IMR-90 (cell line): ENCODE measurements around the gene ALK. TPM values are rescaled to one million over a fixed set of nuclear protein-coding genes. Genes with fewer than 3 reads are reported as not detected.

ENCODE experiments used
- ATAC-seq: fragments of 200-7000 bp; cut with Tn5 transposase; 2 replicates; pipeline ENCODE4 v1.9.1; 2020; ENCODE audit warnings: low read depth, mild to moderate bottlenecking, moderate library complexity
- BruUV-seq: library from RNA; stranded (reverse); fragments of 400-500 nt; replicated peaks from 2 replicates; lab custom pipeline; 2021; lab: Mats Ljungman, UMichigan
- CTCF ChIA-PET: fragments of 300-600 bp; formaldehyde crosslinking; extraction: SDS; loops from one replicate; lab custom pipeline; 2021; ENCODE audit warnings: antibody characterized with exemption; lab: Yijun Ruan, JAX
- POLR2A ChIA-PET: fragments of 300-600 bp; sonication (Branson Sonifier 250); formaldehyde crosslinking; loops from one replicate; lab custom pipeline; 2022; ENCODE audit warnings: antibody characterized with exemption; ENCODE audit not compliant: unreplicated experiment; lab: Charles Lee
- DNase-seq: peaks from one replicate; pipeline ENCODE4 v3.0.0; 2013
- H2AFZ ChIP-seq: replicated peaks from 2 replicates; pipeline ENCODE3; 2013; ENCODE audit warnings: low read length, mild to moderate bottlenecking; ENCODE audit not compliant: poor library complexity
- H2AK5ac ChIP-seq: 2 replicates; pipeline ENCODE4 v1.6.1; 2013; ENCODE audit warnings: low read depth, low read length, inconsistent platforms
- H2AK9ac ChIP-seq: replicated peaks from 2 replicates; pipeline ENCODE3; 2013; ENCODE audit warnings: mild to moderate bottlenecking, low read depth, low read length, moderate library complexity; ENCODE audit not compliant: poor library complexity
- H2BK120ac ChIP-seq: 2 replicates; pipeline ENCODE4 v1.6.1; 2013; ENCODE audit warnings: low read depth, low read length, inconsistent platforms
- H2BK15ac ChIP-seq: 3 replicates; pipeline ENCODE4 v1.6.1; 2013; ENCODE audit warnings: low read depth, low read length, inconsistent platforms
- H2BK20ac ChIP-seq: 2 replicates; pipeline ENCODE4 v1.6.1; 2013; ENCODE audit warnings: low read depth, mild to moderate bottlenecking, inconsistent platforms, low read length, moderate library complexity
- H2BK5ac ChIP-seq: 2 replicates; pipeline ENCODE4 v1.6.1; 2013; ENCODE audit warnings: mild to moderate bottlenecking, low read depth, low read length, inconsistent platforms; ENCODE audit not compliant: poor library complexity, severe bottlenecking
- H3K14ac ChIP-seq: replicated peaks from 2 replicates; pipeline ENCODE4 v1.6.1; 2013; ENCODE audit warnings: low read depth, low read length, inconsistent platforms
- H3K18ac ChIP-seq: 2 replicates; pipeline ENCODE4 v1.6.1; 2013; ENCODE audit warnings: low read depth, low read length, control low read depth
- H3K23ac ChIP-seq: 2 replicates; pipeline ENCODE4 v1.6.1; 2013; ENCODE audit warnings: low read depth, low read length, inconsistent platforms
- H3K27ac ChIP-seq: 2 replicates; pipeline ENCODE4 v1.5.1; 2013; ENCODE audit warnings: mild to moderate bottlenecking, control low read depth, low read length; ENCODE audit not compliant: insufficient read depth
- H3K27me3 ChIP-seq: 2 replicates; pipeline ENCODE4 v1.6.1; 2013; ENCODE audit warnings: low read length; ENCODE audit not compliant: control insufficient read depth, insufficient read depth
- H3K36me3 ChIP-seq: 2 replicates; pipeline ENCODE4 v1.6.1; 2013; ENCODE audit warnings: low read length, mixed read lengths; ENCODE audit not compliant: control insufficient read depth, insufficient read depth
- H3K4ac ChIP-seq: 2 replicates; pipeline ENCODE4 v1.6.1; 2013; ENCODE audit warnings: low read depth, low read length, inconsistent platforms
- H3K4me1 ChIP-seq: 2 replicates; pipeline ENCODE4 v1.6.1; 2013; ENCODE audit warnings: low read length, mixed read lengths; ENCODE audit not compliant: control insufficient read depth, insufficient read depth
- H3K4me2 ChIP-seq: 2 replicates; pipeline ENCODE4 v1.6.1; 2013; ENCODE audit warnings: low read depth, mild to moderate bottlenecking, control low read depth, low read length, moderate library complexity
- H3K4me3 ChIP-seq: 2 replicates; pipeline ENCODE4 v1.5.1; 2013; ENCODE audit warnings: low read depth, mild to moderate bottlenecking, control low read depth, low read length, moderate library complexity; ENCODE audit not compliant: insufficient read depth
- H3K56ac ChIP-seq: 2 replicates; pipeline ENCODE4 v1.6.1; 2013; ENCODE audit warnings: low read length, inconsistent platforms; ENCODE audit not compliant: insufficient read depth; ENCODE audit errors: extremely low read depth
- H3K79me1 ChIP-seq, 2 experiments: 2 replicates each; pipeline ENCODE4 v1.6.1; 2013; ENCODE audit warnings: low read length in 2 of 2, inconsistent platforms in 1 of 2, low read depth in 1 of 2
- H3K9ac ChIP-seq: 2 replicates; pipeline ENCODE4 v1.6.1; 2013; ENCODE audit warnings: low read depth, low read length, control low read depth
- H3K9me1 ChIP-seq: 2 replicates; pipeline ENCODE4 v1.6.1; 2013; ENCODE audit warnings: low read length, inconsistent platforms; ENCODE audit not compliant: insufficient read depth
- H3K9me3 ChIP-seq: 2 replicates; pipeline ENCODE4 v1.6.1; 2013; ENCODE audit warnings: low read length; ENCODE audit not compliant: control insufficient read depth, insufficient read depth
- H4K20me1 ChIP-seq: 2 replicates; pipeline ENCODE4 v1.6.1; 2013; ENCODE audit warnings: low read length, inconsistent platforms; ENCODE audit not compliant: insufficient read depth
- H4K5ac ChIP-seq: 2 replicates; pipeline ENCODE4 v1.6.1; 2013; ENCODE audit warnings: mild to moderate bottlenecking, low read depth, low read length, control low read depth
- H4K8ac ChIP-seq, 2 experiments: 2 replicates each; pipeline ENCODE4 v1.6.1; 2013; ENCODE audit warnings: low read depth in 2 of 2, low read length in 2 of 2, control low read depth in 1 of 2, inconsistent platforms in 1 of 2
- H4K91ac ChIP-seq: 2 replicates; pipeline ENCODE4 v1.6.1; 2013; ENCODE audit warnings: low read depth, low read length, inconsistent platforms; ENCODE audit not compliant: insufficient read depth
- BHLHE40 ChIP-seq: fragments of 150-350 bp; IDR thresholded peaks from 2 replicates; pipeline ENCODE4 v1.6.1; 2016; ENCODE audit warnings: mild to moderate bottlenecking, low read depth, low read length
- CEBPB ChIP-seq: IDR thresholded peaks from 2 replicates; pipeline ENCODE4 v1.6.1; 2012; ENCODE audit warnings: low read depth, low read length, improper control_type of control experiment
- ELK1 ChIP-seq: fragments of 150-350 bp; IDR thresholded peaks from 2 replicates; pipeline ENCODE4 v1.6.1; 2016; ENCODE audit warnings: low read depth, mild to moderate bottlenecking, low read length, moderate library complexity, borderline replicate concordance
- FOS ChIP-seq: fragments of 150-350 bp; IDR thresholded peaks from 2 replicates; pipeline ENCODE4 v1.6.1; 2016; ENCODE audit warnings: low read depth, low read length
- MAFK ChIP-seq: IDR thresholded peaks from 2 replicates; pipeline ENCODE4 v1.6.1; 2012; ENCODE audit warnings: low read depth, low read length, improper control_type of control experiment
- MXI1 ChIP-seq: IDR thresholded peaks from 2 replicates; pipeline ENCODE4 v1.6.1; 2012; ENCODE audit warnings: low read depth, mild to moderate bottlenecking, low read length, moderate library complexity, borderline replicate concordance
- POLR2A ChIP-seq: IDR thresholded peaks from 2 replicates; pipeline ENCODE4 v1.6.1; 2012; ENCODE audit warnings: mild to moderate bottlenecking, low read depth, low read length
- RCOR1 ChIP-seq: IDR thresholded peaks from 2 replicates; pipeline ENCODE4 v1.6.1; 2012; ENCODE audit warnings: mild to moderate bottlenecking, low read length, improper control_type of control experiment; ENCODE audit not compliant: insufficient replicate concordance
- RFX5 ChIP-seq: IDR thresholded peaks from 2 replicates; pipeline ENCODE4 v1.8.0; 2012; ENCODE audit warnings: low read depth, mild to moderate bottlenecking, low read length, moderate library complexity
- SMC3 ChIP-seq: fragments of 150-350 bp; IDR thresholded peaks from 2 replicates; pipeline ENCODE4 v1.6.1; 2016; ENCODE audit warnings: low read depth, mild to moderate bottlenecking, antibody characterized with exemption, low read length, moderate library complexity
- WGBS, 2 experiments: methylation state at CpG; one replicate each; pipeline versions ENCODE4 v1.1.5 to v1.1.7; 2013; ENCODE audit warnings: missing lambda C conversion rate in 2 of 2; ENCODE audit not compliant: insufficient read length in 1 of 2; ENCODE audit errors: extremely low coverage in 2 of 2; 5-methylcytosine and 5-hydroxymethylcytosine counted together
- dilution Hi-C: fragments of 300-500 bp; cut with HindIII; formaldehyde crosslinking; loops from one replicate; pipeline ENCODE4 v1.14.3; 2018; ENCODE audit warnings: low sequenced_read_pairs; ENCODE audit not compliant: unreplicated experiment
- in situ Hi-C: fragments of 300-500 bp; cut with MboI; formaldehyde crosslinking; loops from 3 replicates; pipeline ENCODE4 v1.14.3; 2019; ENCODE audit warnings: low sequenced_read_pairs, inconsistent platforms, mixed read lengths
- intact Hi-C: fragments of 100-400 bp; cut with micrococcal nuclease; formaldehyde crosslinking; loops from 2 replicates; pipeline ENCODE4 v1.10.0; 2022
- polyA plus RNA-seq, 3 experiments: library from polyadenylated mRNA; depleted of rRNA; stranded (reverse); fragments of >200 nt; gene quantifications; 2 replicates each; pipeline ENCODE4 v1.2.3, GENCODE V29; 2012; ENCODE audit warnings: low replicate concordance in 1 of 3
- total RNA-seq: library from RNA; depleted of rRNA; stranded (reverse); fragments of >200 nt; gene quantifications from 2 replicates; pipeline ENCODE4 v1.2.3, GENCODE V29; 2012
- TF ChIP-seq, protein P1 (sequence below): fragments of 150-350 bp; IDR thresholded peaks from 2 replicates; pipeline ENCODE4 v1.6.1; 2017; ENCODE audit warnings: mild to moderate bottlenecking, antibody characterized with exemption, low read length, low read depth

ALK gene
- total and polyA plus RNA-seq, 2 of the 4 experiments (the other 2 are of a cell fraction), result not detected

- Histone ChIP-seq H4K5ac (no peak overlapping the region), H2BK20ac (no peak overlapping the region), H4K8ac (no peak overlapping the region), H2BK5ac (no peak overlapping the region), H3K79me1 (no peaks in the 10 kb centered on the region), H3K14ac (no peak overlapping the region), H3K9me3 (no peaks in the 10 kb centered on the region), H3K27me3 (peaks cover 2% of the 10 kb centered on the region; the same call in 1 of the 2 replicates), H2AFZ (no peak overlapping the region), H2BK120ac (no peak overlapping the region), H3K9me1 (no peaks in the 10 kb centered on the region), H2AK5ac (no peak overlapping the region), H4K91ac (no peak overlapping the region), H3K23ac (no peak overlapping the region), H2BK15ac (no peak overlapping the region), H3K36me3 (no peaks in the 10 kb centered on the region), H3K18ac (no peak overlapping the region), H3K4me3 (no peak overlapping the region), H3K9ac (no peak overlapping the region), H3K27ac (no peak overlapping the region), H3K4me1 (no peaks in the 10 kb centered on the region), H3K4ac (no peak overlapping the region), H3K56ac (no peak overlapping the region), H4K20me1 (no peaks in the 10 kb centered on the region), H2AK9ac (no peak overlapping the region), H3K4me2 (no peak overlapping the region)
- ChIA-PET POLR2A (no interaction called here), CTCF (no interaction called here)
- TF ChIP-seq BHLHE40 (no peak), ELK1 (no peak), SMC3 (no peak), RCOR1 (no peak), FOS (no peak), MXI1 (no peak), MAFK (no peak), CEBPB (no peak), POLR2A (no peak), RFX5 (no peak)
- TF ChIP-seq, protein P1, sequence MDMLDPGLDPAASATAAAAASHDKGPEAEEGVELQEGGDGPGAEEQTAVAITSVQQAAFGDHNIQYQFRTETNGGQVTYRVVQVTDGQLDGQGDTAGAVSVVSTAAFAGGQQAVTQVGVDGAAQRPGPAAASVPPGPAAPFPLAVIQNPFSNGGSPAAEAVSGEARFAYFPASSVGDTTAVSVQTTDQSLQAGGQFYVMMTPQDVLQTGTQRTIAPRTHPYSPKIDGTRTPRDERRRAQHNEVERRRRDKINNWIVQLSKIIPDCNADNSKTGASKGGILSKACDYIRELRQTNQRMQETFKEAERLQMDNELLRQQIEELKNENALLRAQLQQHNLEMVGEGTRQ, result no peak
- dilution Hi-C loops (no loop called here), intact Hi-C loops (no loop called here), in situ Hi-C loops (no loop called here)
- ATAC-seq (no peak), DNase-seq (no peak)
- BruUV-seq, result no TSS peak
- no CpG with 5 or more reads among the region's 3 CpGs for WGBS, 2 experiments
These were observed 161.4 kb downstream of the ALK start for GRCh38 chr2:29760008-29760407.
